Measurements from ENCODE around the gene CLEC14A. TPM values are rescaled to one million over a fixed set of nuclear protein-coding genes. Genes with fewer than 3 reads are reported as not detected.

Gene CLEC14A
- total RNA-seq, 3 donors from 2014 or later (not counting 1 experiment from before 2014, with no cell fraction given): not detected

GRCh38 chr14:38204719-38205115 lies 51.2 kb downstream of the CLEC14A start:
- H3K36me3 ChIP-seq (ENCODE audit: control insufficient read depth, insufficient read depth, low read length): no peaks in the 10 kb centered on the region
- Mint-ChIP-seq H3K4me3 (no peak overlapping the region), H3K4me1 (peaks cover 0 to 8% of the 10 kb centered on the region in 2 donors), H3K9me3 (peaks cover 0 to 2% of the 10 kb centered on the region in 2 donors), H3K36me3 (peaks cover 5% of the 10 kb centered on the region), H3K27me3 (ENCODE audit: low read depth in 2 of 2) (peaks cover 47 to 70% of the 10 kb centered on the region in 2 donors), H3K27ac (no peak overlapping the region)
- DNase-seq (no peak), ATAC-seq (no peak)
- TF ChIP-seq CTCF (IDR thresholded peaks at IDR 0.05): no peak
- no peak overlapping the region for H3K4me3 ChIP-seq (ENCODE audit: low read length)
- no peaks in the 10 kb centered on the region for H3K4me1 ChIP-seq (ENCODE audit: control insufficient read depth, insufficient read depth, low read length)
- intact Hi-C loops (cut with micrococcal nuclease): no loop called here
- no peak overlapping the region for H3K27ac ChIP-seq (ENCODE audit: low read length)
- no peaks in the 10 kb centered on the region for H3K9me3 ChIP-seq (ENCODE audit: control insufficient read depth, insufficient read depth, low read length)
- H3K27me3 ChIP-seq (ENCODE audit: control insufficient read depth, insufficient read depth, low read length): peaks cover 11% of the 10 kb centered on the region

Other genes starting within 250 kb of the CLEC14A start
- gene SSTR1, start 48.2 kb downstream of the CLEC14A start, total RNA-seq: not detected